Hypothalamus (tissue), 51 donors: ENCODE measurements around the gene RAB44.
A peak's percentile ranks its signal among the peaks of the same experiment; 100 is the strongest.

ENCODE experiments used
- DNase-seq, 51 donors: peaks; one replicate each; lab custom pipeline; 2025; lab: John Stamatoyannopoulos, UW

RAB44 gene

GRCh38 chr6:36745836-36746235, 48.2 kb downstream of the RAB44 start:
- DNase-seq, result no peak

GRCh38 chr6:36746251-36746650, 48.6 kb downstream of the RAB44 start:
- no peak for DNase-seq

- DNase-seq, result no peak
Measured at GRCh38 chr6:36749829-36750489, 52.3 kb downstream of the RAB44 start.

DNA sequence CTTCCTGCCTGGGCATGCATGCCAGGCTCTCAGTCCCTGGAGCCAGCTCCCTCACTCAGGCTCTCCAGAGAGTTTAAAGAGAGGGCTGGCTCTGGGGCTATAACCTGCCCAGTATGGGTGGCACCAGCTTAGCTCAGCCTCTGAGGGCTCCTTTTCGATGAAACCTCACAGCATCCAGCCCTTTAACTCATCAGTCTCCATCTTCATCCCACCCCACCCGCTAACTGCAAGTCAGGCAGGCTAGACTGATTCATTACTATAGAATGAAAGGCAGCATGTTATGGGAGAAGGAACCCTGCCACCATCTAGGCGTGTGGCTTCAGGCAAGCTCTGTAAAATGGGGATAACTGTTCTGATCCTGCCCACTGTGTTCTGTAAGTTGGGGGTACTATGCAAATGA, 53.5 kb downstream of the RAB44 start:
- no peak for DNase-seq

GRCh38 chr6:36751833-36752186, 54.2 kb downstream of the RAB44 start:
- DNase-seq, result no peak

DNA sequence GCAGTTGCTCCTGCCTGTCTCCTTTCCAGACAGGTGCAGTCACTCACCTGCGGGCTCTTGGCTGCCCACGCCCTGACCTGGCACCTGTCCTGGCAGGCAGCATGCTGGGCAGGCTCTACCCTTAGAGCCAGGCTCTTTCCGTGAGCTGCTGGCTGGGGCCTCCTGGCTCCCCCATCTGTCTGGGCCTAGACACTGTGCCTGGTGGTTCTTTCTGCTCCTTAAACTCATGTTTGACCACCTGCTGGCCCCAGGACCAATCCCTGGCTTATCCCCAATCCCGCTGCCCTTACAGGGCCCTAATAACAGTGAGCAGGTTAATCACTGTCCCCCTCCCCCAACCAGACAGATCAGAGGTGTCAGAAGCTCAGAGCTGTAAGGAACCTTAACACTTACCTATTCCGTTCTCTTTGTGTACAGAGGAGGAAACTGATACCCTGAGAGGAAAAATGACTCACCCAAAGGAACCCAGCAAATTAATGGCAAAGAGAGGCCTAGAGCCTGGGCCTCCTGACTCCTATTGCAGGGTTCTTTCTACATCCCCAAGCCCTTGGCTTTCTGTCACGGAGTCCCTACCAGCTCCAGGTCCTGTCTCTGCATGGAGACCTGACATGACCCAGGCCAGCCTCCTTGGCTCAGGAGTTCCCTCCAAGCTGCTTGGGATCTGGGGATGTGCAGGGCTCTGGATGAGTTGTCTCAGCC, 54.7 kb downstream of the RAB44 start:
- DNase-seq, result no peak

DNA sequence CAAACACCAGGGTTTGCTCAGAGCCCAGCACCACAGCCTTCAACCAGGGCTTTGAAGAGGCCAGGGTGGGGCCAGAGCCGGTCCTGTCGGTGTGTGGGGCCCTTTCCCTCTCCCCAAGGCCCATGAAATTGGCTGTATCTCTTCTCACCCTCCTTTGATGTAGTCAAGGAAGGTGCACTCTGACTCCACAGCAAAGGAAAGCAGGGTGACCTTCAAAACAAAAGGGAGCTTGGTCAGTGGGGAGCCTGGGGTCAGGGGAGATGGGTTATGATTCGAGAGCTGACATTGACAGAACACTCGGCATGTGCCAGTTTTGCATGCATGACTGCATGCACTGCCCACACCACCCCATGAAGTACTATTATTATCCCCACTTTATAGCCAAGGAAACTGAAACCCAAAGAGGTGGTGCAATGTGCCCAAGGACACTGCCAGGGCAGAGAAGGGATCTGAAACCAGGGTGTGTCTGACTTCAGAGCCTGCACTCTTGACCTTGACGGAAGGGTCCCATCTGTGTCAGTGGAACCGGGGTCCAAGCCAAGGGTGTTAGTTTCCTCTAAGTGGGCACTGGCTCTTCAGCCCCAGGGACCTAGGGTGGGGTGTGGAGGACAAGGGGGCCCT, 55.4 kb downstream of the RAB44 start:
- no peak for DNase-seq

GRCh38 chr6:36753671-36754405, 56.2 kb downstream of the RAB44 start:
- no peak for DNase-seq

- DNase-seq, result no peak
Measured at GRCh38 chr6:36754582-36755434, 57.2 kb downstream of the RAB44 start.

- no peak for DNase-seq
Measured at GRCh38 chr6:36755435-36756348, 58.1 kb downstream of the RAB44 start.

DNA sequence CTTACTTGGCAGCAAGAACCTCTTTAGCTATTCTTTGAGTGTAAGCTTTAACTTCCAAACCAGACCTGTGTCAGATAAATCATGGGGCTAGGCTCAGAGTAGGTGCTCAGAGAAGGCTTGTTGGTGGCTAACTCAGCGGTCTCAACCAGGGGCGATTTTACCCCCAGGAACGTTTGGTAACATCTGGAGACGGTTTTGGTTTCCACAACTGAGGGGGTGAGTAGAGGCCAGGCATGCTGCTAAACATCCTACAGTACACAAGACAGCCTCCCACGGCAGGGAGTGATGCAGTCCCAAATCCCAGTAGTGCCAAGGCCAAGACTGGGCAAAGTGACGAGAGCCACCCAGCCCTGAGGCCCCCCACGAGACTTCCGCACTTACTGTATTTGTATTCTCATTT, 59.2 kb downstream of the RAB44 start:
- DNase-seq, result no peak

GRCh38 chr6:36757206-36757605, 59.6 kb downstream of the RAB44 start:
- no peak for DNase-seq

DNA sequence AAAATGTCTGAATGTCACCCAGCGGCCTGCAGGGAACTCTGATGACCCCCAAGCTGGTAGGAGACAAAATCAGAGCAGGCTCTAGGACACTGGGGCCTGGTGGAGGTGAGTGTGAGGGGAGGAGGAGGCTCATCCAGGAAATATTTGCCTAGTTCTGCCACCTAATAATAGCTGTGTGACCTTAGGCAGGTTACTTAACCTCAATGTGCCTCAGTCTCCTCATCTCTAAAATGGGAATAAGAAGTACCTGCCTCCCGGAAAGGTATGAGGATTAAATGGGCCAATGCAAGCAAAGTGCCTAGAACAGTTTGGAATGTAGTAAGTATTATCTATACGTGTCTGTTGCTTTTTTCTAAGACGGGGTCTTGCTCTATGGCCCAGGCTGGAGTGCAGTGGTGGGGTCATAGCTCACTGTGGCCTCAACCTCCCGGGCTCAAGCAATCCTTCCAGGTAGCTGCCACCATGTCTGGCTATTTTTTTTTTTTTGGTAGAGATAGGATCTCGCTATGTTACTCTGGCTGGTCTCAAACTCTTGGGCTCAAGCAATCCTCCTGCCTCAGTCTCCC, 60.4 kb downstream of the RAB44 start:
- DNase-seq, result no peak

- no peak for DNase-seq
Measured at GRCh38 chr6:36758516-36759147, 61.0 kb downstream of the RAB44 start.

DNA sequence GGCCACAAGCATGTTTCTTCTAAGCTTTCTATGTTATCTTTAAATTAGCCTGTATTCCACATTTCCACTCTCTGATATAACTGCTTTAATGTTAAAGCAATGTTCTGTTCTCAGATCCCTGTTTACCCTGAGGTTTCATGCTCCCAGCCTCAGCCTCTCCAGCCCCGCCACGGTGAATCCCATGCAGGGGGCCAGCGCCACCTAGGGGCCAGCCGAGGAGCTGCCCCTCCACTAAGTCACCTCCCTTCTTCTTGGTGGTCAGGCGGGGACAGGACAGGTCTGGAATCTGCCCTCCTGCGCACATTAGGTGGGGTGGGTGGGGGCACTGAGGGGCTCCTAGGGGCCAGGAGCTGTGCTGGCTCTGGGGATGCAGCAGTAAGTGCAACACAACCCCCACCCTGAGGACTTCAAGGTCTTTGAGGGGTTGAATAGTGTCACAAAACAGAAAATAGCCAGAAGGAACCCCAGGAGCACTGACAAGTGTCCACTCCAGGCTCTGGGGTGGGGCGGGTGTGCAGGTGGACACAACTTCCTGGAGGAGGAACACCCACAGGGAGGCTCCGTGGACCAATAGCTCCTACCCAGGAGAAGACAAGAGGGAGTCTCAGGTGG, 61.6 kb downstream of the RAB44 start:
- peak in 50 of 51 donors; percentile 15 to 85 (median 59) for DNase-seq

- DNase-seq, result peak in 33 of 51 donors; percentile 11 to 88 (median 53)
Measured at GRCh38 chr6:36760685-36761435, 63.2 kb downstream of the RAB44 start.

DNA sequence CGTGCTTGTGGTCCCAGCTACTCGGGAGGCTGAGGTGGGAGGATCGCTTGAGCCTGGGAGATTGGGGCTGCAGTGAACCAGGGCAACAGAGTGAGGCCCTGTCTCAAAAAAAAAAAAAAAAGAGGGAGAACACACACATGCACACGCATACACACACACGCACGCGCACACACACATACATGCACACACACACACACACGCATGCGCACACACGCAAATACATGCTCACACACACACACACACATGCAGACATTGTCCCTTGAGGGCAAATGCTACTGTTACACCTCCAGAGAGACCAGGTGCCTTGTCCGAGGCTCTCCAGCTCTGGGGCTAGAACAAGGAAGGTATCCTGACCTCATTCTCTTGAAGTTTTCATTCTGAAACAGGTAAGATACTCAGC, 64.5 kb downstream of the RAB44 start:
- no peak for DNase-seq
